GM23248 (cell line): ENCODE results near the gene PDE8A.

Experiments
- EZH2 ChIP-seq: fragments of 200-600 bp; sonication (generic); IDR thresholded peaks from 2 replicates; pipeline ENCODE4 v1.6.1; 2018; ENCODE audit warnings: antibody characterized with exemption, mild to moderate bottlenecking; ENCODE audit not compliant: insufficient read depth, poor library complexity, severe bottlenecking
- EZH2phosphoT487 ChIP-seq: fragments of 200-600 bp; sonication (generic); IDR thresholded peaks from 2 replicates; pipeline ENCODE4 v1.6.1; 2018; ENCODE audit warnings: antibody characterized with exemption, moderate library complexity, mild to moderate bottlenecking, low read depth; ENCODE audit not compliant: insufficient read depth

GRCh38 chr15:85154061-85154460, 172.4 kb downstream of the PDE8A start:
- no peak for TF ChIP-seq EZH2
- no peak for TF ChIP-seq EZH2phosphoT487
